C4-2B (cell line): ENCODE data around the gene IFNGR2.

Source experiments
- ZFX ChIP-seq: fragments of 450-650 bp; IDR thresholded peaks from 2 replicates; pipeline ENCODE4 v1.6.1; 2017
- TF ChIP-seq, protein P1 (sequence below): fragments of 450-650 bp; conservative IDR thresholded peaks from 2 replicates; pipeline ENCODE4 v1.5.1; 2017; ENCODE audit warnings: mild to moderate bottlenecking

DNA sequence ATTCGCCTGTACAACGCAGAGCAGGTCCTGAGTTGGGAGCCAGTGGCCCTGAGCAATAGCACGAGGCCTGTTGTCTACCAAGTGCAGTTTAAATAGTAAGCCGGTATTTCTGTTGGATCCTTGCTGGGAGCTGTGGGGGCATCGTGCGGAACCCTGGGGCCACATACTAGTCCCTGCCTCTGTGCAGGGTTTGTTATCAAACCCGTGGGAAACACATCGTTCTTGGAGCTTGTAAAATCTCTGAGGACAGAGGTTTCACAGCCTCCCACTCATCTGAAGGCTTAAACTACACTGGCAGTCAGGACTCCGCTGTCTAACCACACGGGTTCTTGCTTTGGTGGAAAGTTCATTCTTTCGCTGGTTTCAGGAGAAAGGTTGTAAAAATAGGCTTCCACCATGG is 11.7 kb downstream of the IFNGR2 start:
- TF ChIP-seq, protein P1, sequence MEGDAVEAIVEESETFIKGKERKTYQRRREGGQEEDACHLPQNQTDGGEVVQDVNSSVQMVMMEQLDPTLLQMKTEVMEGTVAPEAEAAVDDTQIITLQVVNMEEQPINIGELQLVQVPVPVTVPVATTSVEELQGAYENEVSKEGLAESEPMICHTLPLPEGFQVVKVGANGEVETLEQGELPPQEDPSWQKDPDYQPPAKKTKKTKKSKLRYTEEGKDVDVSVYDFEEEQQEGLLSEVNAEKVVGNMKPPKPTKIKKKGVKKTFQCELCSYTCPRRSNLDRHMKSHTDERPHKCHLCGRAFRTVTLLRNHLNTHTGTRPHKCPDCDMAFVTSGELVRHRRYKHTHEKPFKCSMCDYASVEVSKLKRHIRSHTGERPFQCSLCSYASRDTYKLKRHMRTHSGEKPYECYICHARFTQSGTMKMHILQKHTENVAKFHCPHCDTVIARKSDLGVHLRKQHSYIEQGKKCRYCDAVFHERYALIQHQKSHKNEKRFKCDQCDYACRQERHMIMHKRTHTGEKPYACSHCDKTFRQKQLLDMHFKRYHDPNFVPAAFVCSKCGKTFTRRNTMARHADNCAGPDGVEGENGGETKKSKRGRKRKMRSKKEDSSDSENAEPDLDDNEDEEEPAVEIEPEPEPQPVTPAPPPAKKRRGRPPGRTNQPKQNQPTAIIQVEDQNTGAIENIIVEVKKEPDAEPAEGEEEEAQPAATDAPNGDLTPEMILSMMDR: no peak
- TF ChIP-seq ZFX: no peak
